ENCODE results near the gene B3GNT4. TPM values are rescaled to one million over a fixed set of nuclear protein-coding genes. Genes with fewer than 3 reads are reported as not detected.

B3GNT4 gene
- total and polyA plus RNA-seq, 2 donors (not counting 1 experiment from before 2014, with no cell fraction given): not detected

GRCh38 chr12:122208073-122208820 is 4.7 kb downstream of the B3GNT4 start:
- H3K27ac Mint-ChIP-seq: no peak overlapping the region
- no peaks in the 10 kb centered on the region for H3K79me2 ChIP-seq (ENCODE audit: control insufficient read depth, insufficient read depth, low read length)
- intact Hi-C loops (cut with micrococcal nuclease): no loop called here
- no peaks in the 10 kb centered on the region for H3K9me3 ChIP-seq (ENCODE audit: control extremely low read depth in 1 of 3, control insufficient read depth in 2 of 3, insufficient read depth in 1 of 3, low read length in 2 of 3)
- H2AFZ ChIP-seq (ENCODE audit: insufficient read depth, low read depth, low read length, poor library complexity, severe bottlenecking): no peak overlapping the region
- CTCF ChIA-PET: no interaction called here
- no peak overlapping the region for H3K27ac ChIP-seq (ENCODE audit: low read length in 2 of 2)
- peaks cover 0 to 16% (median 4%) of the 10 kb centered on the region in 4 experiments for H3K27me3 ChIP-seq (replicated peaks in 1 of 4; ENCODE audit: control extremely low read depth in 1 of 4, control insufficient read depth in 3 of 4, insufficient read depth in 4 of 4, low read length in 3 of 4)
- no peak overlapping the region for H3K9ac ChIP-seq (ENCODE audit: low read length)
- peaks cover 9% of the 10 kb centered on the region for H3K4me1 Mint-ChIP-seq
- TF ChIP-seq EZH2 (IDR thresholded peaks at IDR 0.05; ENCODE audit: borderline replicate concordance, insufficient read depth, low read depth, low read length, poor library complexity, severe bottlenecking) (no peak), CTCF (IDR thresholded peaks at IDR 0.05) (no peak)
- H3K36me3 ChIP-seq (replicated peaks in 1 of 2; ENCODE audit: control extremely low read depth in 1 of 2, control insufficient read depth in 1 of 2, extremely low read depth in 1 of 2, insufficient read depth in 2 of 2, low read length in 1 of 2): peaks cover 0 to 49% of the 10 kb centered on the region in 2 experiments
- POLR2A ChIA-PET: no interaction called here
- no peak overlapping the region for H3K4me3 ChIP-seq (ENCODE audit: control extremely low read depth in 1 of 5, extremely low read depth in 1 of 5, insufficient read depth in 1 of 5, low read depth in 2 of 5, low read length in 4 of 5)
- no peak overlapping the region for H3K4me2 ChIP-seq (replicated peaks; ENCODE audit: low read depth, low read length, poor library complexity, severe bottlenecking)
- DNase-seq (no peak), ATAC-seq (ENCODE audit: low read depth) (no peak)
- H3K4me1 ChIP-seq (ENCODE audit: control insufficient read depth in 2 of 2, insufficient read depth in 2 of 2, low read length in 2 of 2): peaks cover 4 to 6% of the 10 kb centered on the region in 2 donors
- no peak overlapping the region for H3K4me3 Mint-ChIP-seq
- H3K27me3 Mint-ChIP-seq: peaks cover 9% of the 10 kb centered on the region
- no peaks in the 10 kb centered on the region for H4K20me1 ChIP-seq (ENCODE audit: control insufficient read depth, insufficient read depth, low read length, poor library complexity, severe bottlenecking)
- WGBS (ENCODE audit: insufficient coverage): 97% methylated on average over 18 of the region's 18 CpGs
- H3K9me3 Mint-ChIP-seq (ENCODE audit: insufficient read depth): no peaks in the 10 kb centered on the region

DNA sequence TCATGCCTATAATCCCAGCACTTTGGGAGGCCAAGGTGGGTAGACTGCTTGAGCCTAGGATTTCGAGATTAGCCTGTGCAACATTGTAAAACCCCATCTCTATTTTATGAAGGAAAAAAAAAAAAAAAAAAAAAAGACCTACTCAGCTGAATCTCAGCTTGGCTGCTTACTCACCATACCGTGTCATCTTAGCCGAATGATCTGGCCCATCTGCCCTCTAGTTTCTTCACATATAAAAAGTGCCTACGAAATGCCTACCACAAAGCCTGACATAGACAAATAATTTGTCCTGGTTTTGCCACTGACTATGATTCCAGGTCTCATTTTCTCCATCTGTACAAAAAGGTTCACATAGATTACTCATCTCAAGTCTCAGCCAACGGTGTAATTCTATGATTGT is 12.3 kb downstream of the B3GNT4 start:
- ChIA-PET CTCF (no interaction called here), POLR2A (interaction anchor here (0.6 kb wide), 1 partner anchor 269 kb away, joined by 4 read pairs; no protein-coding TSS in a partner anchor)
- no peak for DNase-seq
- intact Hi-C loops (cut with micrococcal nuclease): no loop called here
- ATAC-seq (ENCODE audit: low read depth): no peak
- H3K27ac Mint-ChIP-seq: no peak overlapping the region
- WGBS (ENCODE audit: insufficient coverage): 95% methylated on average over 2 of the region's 5 CpGs
- no peak for TF ChIP-seq CTCF (IDR thresholded peaks at IDR 0.05)
- no peak for TF ChIP-seq EZH2 (IDR thresholded peaks at IDR 0.05; ENCODE audit: borderline replicate concordance, insufficient read depth, low read depth, low read length, poor library complexity, severe bottlenecking)
- H3K27ac ChIP-seq (ENCODE audit: low read length in 2 of 2): no peak overlapping the region
- H3K4me2 ChIP-seq (replicated peaks; ENCODE audit: low read depth, low read length, poor library complexity, severe bottlenecking): no peak overlapping the region
- H3K27me3 ChIP-seq (replicated peaks in 1 of 4; ENCODE audit: control extremely low read depth in 1 of 4, control insufficient read depth in 3 of 4, insufficient read depth in 4 of 4, low read length in 3 of 4): no peaks in the 10 kb centered on the region
- no peaks in the 10 kb centered on the region for H3K27me3 Mint-ChIP-seq
- H3K4me1 ChIP-seq (ENCODE audit: control insufficient read depth in 2 of 2, insufficient read depth in 2 of 2, low read length in 2 of 2): no peaks in the 10 kb centered on the region
- H3K9me3 Mint-ChIP-seq (ENCODE audit: insufficient read depth): no peaks in the 10 kb centered on the region
- no peaks in the 10 kb centered on the region for H3K9me3 ChIP-seq (ENCODE audit: control extremely low read depth in 1 of 3, control insufficient read depth in 2 of 3, insufficient read depth in 1 of 3, low read length in 2 of 3)
- no peak overlapping the region for H3K4me3 Mint-ChIP-seq
- H3K36me3 ChIP-seq (replicated peaks in 1 of 2; ENCODE audit: control extremely low read depth in 1 of 2, control insufficient read depth in 1 of 2, extremely low read depth in 1 of 2, insufficient read depth in 2 of 2, low read length in 1 of 2): peaks cover 4 to 84% of the 10 kb centered on the region in 2 experiments
- H2AFZ ChIP-seq (ENCODE audit: insufficient read depth, low read depth, low read length, poor library complexity, severe bottlenecking): no peak overlapping the region
- H4K20me1 ChIP-seq (ENCODE audit: control insufficient read depth, insufficient read depth, low read length, poor library complexity, severe bottlenecking): peaks cover 31% of the 10 kb centered on the region
- no peak overlapping the region for H3K9ac ChIP-seq (ENCODE audit: low read length)
- peaks cover 3% of the 10 kb centered on the region for H3K4me1 Mint-ChIP-seq
- H3K4me3 ChIP-seq (ENCODE audit: control extremely low read depth in 1 of 5, extremely low read depth in 1 of 5, insufficient read depth in 1 of 5, low read depth in 2 of 5, low read length in 4 of 5): no peak overlapping the region
- peaks cover 32% of the 10 kb centered on the region for H3K79me2 ChIP-seq (ENCODE audit: control insufficient read depth, insufficient read depth, low read length)
